NCI-H2107 treated with DMSO at 0.1 percent for 48 hours (cell line): Measurements from ENCODE around the gene PCK1.

ENCODE experiments used
- DNase-seq: peaks from one replicate; lab custom pipeline; 2025; ENCODE audit not compliant: unreplicated experiment; lab: John Stamatoyannopoulos, UW

PCK1 gene

DNA sequence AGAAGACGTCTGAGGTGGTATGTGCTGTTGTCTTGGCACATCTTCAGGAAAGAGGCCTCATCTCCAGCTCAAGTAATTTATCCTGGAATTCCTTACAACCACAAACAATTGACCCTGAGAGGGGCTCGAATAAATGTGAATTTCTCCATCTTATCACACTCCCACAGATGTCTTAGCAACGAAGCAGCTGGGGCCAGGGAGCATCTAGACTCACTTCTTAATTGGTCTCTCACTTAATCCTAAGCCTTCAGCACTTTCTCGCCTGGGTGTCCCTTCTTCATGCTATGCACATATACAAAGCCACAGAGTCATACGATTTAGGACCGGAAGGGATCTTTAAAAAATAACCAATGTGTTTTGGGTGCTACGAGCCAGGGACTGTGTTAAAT lies 27.1 kb downstream of the PCK1 start:
- no peak for DNase-seq

DNA sequence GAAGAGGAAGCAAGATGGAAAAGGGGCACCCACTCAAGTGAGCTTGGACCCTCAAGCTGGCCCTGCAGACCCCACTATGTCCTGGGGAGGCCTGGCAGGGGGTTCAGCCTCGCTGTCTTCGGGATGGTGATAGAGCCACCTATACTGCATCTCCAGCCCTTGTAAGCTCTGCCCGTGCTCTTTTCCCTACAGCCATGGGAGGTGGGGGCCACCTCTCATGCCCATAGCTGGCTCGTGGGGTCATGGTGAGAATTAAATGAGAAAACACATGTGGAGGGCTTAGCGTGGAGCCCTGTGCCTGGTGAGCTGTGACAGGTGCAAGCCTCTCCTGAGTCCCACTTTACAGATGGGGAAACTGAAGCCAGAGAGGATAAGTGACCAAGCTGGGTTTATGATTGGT lies 27.7 kb downstream of the PCK1 start:
- no peak for DNase-seq

DNA sequence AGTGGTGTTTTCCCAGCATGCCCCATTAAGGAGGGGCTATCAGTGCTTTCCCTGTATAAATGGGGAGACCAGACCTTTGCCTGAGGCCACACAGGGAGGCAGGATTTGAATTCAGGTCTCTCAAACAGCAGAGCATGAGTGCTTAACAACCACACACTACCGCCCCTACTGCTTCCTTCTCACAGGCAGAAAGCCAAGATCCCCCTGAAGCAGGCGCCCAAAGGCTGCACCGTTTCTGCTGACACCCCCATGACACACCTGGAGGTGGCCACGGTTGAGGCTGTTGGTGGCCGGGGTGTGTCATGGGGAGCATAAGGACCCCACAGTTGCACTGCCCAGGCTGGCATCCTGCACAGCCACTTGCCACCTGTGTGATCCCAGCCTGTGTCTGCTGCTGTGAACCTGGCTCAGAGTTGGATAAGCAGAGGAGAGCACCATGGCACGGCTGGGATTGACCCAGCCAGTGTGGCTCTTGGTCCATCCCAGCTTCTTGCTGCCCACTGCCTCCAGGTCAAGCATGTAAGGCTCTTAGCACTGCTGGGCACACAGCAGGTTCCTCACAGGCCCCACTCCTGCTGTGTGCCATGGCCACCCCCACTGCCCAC lies 28.3 kb downstream of the PCK1 start:
- no peak for DNase-seq

DNA sequence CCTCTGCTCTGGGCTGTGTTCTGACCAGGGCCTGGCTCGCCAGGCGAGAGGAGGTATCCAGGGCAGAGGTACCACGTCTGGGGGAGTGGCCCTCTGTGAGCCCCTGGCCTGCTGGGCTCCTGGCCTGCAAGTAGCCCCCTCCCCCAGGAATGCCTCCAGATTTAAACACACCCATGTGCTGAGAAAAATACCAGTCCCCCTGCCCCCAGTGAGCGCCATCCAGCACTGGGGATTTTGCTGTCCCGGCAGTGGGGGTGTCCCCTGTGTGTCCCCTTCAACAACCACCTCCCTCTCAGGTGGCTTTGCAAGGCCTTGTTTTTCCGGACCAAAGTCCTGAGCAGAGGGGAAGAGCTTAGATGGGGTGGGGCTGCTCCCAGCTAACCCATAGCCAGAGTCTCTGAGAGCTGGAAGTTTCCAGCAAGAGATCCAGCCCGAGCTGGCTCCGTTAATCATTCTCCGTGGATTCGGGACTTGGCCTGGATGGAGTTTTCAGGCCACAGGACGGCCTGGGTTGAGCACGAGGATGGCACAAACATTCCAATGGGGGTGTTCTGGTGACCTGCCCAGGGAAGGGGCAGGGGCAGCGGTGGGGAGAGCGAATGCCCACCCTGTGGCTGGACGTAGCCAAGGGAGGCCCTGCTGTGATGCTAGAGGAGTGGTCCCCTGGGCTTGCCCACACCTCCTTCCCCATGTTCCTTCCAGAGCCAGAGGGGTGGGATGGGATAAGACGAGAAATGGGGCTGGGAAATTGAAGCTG lies 29.0 kb downstream of the PCK1 start:
- DNase-seq: no peak

DNA sequence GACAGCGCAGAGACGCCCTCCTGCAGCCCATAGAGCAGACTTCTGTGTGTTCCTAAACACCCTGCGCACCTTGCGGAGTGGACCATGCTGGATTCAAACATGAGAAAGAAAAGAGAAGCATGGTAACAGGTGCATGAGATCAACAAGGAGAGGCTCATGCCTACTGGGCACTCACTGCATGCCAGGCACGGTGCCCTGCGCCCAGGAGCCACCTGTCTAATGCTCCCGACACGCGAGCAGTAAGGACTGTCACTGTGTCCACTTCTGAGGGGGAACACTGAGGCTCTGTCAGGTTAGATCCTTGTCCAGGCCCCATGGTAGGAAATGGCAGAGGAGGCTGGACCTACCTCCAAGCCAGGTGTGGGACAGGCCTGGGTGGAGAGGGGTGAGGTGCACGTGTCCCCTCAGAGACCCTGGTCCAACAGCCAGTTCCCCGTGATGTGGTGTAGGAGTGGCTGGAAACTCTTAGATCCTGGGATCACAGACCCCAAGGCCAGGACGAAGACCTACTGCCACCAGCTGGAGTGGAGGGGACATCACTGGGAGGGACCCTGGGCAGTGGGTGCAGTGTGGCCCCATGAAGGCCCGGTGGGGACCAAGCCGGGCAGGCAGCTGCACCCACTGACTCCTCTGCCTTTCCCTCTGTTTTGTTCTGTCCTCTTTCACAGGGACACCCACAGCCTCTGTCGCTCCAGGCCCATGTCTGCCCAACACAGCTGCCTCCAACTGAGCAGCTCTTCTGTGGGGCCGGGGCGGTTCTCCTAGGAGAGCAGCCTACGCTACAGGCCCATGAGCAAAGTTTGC lies 29.8 kb downstream of the PCK1 start:
- DNase-seq: no peak

DNA sequence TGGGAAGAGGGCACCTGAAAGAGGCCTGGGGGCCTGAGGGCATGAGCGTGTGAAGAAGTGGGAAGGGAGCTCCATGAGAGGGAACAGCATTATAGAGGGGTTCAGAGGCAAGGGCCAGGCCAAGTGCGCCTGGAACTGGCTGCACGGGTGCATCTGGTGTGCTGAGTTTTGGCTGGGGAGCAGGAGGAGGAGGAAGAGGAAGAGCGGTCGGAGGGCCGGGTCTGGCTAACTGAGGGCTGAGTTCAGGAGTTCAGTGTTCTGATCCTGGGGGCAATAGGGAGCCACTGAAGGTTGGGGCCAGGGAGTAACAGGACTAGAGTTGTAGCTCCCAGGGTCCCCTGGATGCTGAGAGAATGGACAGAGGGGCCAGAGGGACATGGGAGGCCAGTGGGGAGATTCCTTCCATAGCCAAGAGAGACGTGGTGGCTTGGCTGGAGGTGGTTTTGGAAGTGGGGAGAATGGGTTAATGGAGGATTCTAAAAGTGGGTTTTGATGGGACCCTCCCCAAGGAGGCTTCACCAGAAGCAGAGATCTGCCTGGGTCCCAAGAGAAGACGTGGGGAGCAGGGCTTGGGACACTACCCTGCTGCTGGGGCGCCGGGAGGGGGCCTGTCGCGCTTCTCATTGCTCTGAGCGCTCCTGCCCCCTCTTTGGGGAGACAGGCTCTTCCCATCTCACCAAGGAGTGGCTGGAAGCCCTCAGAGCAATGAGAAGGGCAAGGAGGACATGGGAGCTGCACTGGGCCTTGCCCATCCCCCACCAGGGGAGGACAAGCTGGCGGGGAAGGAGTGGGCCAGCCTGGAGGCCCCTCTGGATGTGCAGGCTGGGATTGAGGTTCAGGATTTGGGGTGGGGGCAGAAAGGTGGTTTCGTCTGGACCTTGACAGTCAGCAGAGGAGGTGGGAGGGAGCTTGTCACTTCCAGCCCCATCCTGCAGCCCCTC lies 30.6 kb downstream of the PCK1 start:
- DNase-seq: no peak

DNA sequence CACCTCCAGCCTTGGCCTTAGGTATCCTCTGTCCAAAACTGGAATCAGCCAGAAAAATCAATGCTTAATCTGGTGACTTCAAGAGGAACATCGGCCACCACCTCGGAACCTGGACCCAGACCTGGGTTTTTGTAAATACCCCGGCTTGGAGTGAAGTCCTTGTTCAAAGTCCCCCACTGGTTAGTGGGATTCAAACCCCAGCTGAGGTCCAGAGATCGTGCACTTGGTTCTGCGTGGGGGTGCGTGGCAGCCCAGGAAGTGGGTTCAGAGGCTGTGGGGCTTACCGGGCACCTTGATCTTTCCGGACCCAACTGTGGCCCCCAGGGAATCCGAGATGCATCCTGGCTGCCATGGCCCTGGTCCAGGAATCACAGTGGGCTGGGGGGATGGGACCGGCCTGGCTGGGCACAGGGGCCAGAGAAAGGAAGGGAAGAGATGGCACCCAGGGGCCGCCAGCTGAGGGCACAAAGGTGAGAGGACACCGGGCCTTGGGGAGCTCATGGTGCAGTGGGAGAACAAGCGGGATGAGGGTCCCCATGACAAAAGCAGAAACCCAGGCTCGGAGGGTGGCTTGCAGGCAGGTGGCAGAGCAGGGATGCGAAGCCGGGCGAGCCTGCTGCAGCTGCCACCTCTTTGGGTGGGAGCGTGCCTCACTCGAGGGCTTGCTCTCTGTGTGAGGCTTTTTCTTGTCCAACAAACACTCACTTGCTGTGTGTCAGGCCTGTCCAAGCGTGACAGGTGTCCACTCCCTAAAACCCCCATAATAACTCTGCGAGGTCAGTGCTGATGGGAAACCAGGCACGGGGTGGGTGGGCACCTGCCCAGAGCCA lies 31.6 kb downstream of the PCK1 start:
- peak; percentile 14 for DNase-seq

DNA sequence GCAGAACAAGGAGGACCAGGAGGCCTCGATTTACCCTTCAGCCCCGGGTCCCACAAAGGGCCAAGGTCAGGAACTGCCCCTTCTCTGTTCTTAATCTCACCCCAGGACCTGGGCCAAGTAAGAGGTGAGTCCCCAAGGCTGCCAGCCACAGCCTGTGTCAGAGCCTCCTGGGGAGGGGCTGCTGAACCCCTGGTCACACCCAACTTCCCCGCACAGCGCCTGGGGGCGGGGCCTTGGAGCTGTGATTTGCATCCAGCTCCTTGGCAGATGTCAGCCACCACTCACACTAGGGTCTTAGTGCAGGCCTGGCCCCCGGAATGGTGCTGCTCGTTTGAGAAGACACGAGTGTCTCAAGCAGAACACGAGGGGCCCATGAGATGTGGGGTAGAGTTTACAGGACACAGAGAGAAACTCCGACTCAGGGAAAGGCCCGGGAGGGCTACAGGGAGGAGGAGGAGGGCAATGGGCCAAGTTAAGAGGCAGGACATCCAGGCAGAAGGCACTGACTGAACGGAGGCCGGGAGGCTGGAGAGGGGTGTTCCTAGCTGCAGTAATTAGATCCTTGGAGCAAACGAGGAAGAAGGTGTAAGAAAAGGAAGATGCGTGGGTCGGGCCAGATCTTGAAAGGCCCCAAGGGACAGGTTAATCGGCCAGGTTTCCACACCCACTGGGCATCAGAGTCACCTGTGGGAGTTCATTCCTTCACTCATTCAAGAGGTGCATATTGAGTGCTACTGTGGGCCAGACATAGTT lies 32.4 kb downstream of the PCK1 start:
- DNase-seq: no peak

DNA sequence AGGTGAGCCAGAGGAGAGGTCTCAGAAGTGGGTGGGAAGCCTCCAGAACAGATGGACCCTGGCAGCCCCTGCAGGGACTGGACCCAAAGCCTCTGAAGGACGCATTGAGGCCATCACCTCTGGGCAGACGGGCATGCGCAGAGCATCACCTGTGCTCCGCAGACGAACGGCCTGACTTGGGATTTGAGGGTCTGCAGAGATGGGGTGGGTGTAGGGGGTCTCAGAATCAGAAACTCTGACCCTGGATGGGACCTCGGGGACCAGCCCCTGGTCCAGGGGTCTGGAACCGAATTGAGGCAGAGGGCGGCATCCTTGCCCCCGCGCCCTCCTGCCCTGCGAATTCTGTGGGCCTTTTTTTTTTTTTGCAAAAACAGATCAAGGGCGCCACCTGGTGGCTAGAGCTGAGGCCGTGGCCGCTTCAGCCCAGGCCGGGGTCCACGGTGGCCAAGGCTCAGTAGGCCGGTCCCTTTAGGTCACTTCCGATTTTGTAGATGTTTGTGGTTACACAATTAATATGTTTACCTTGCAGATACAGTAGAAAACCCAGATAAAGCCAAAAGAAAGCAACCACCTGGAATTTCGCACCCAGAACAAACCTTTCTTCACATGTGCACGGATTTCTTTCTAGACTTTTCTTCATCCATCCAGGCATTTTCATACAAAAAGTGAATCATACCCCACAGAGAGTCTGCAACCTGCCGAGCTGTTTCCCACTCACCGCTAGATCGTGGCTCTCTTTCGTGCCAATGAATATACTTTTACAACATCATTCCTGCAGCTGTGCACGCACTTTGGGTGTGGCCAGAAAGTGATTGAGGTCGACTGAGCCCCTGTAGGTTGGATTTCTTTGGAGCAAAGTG lies 33.4 kb downstream of the PCK1 start:
- no peak for DNase-seq

DNA sequence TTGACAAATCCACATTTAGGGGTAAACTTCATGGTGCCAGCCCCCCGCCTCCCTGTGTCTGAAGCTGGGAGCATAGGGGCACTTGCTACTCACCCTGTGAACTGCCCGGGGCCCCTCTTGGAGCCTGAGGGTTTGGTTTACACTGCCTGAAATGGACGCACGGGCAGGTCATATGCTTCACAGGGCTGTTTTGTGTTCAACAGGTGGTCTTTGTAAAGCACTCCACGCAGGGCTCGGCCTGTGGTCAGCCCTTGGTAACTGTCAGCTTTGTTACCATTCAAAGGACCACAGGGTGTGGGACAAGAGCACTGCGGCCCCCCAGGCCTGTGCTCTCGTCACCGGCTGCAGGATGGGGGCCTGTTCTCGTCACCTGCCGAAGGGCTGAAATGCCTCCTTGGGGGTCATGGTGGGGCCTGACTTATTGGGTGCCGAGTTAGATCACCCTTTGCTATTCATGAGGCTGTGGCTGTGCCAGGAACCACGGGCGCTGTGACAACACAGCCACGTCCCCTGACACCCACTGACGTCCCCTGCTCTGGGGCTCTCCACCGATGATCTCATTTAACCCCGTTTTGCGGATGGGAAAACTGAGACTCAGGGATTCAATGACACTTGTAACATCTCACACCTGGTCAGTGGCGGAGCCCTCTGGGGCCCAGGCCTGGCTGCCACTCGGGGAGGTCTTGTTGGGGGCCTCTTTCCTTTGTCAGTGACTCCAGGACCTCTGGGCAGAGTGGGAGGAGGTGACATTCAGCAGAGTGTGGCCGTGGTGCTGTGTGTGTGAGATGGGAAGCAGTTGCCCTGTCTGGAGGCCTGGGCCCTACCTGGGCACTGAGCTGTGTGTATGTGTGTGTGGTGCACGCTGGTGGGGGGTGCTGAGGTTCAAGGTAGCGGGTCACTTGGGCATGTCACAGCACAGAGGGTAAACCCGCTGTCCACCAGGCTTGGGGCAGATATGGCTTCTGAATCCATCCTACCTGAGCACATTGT lies 34.4 kb downstream of the PCK1 start:
- no peak for DNase-seq

DNA sequence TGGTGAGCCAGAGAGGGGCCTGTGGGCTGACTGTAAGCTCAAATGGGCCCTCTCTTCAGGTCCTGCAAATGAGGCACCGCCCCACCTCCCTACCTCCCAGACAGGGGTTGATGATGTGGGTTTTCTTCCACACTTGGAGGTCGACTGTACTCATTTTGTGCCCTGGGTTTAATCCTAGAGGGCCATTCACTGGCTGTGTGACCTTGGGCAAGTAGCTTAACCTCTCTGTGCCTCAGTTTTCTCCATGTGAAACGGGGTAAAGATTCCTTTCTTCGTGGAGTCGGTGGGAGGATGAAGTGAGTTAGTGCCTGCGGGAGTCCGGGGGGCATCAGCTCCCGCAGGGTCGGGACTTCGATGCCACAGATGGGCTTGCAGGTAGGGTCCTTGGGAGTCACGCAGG lies 35.4 kb downstream of the PCK1 start:
- no peak for DNase-seq

DNA sequence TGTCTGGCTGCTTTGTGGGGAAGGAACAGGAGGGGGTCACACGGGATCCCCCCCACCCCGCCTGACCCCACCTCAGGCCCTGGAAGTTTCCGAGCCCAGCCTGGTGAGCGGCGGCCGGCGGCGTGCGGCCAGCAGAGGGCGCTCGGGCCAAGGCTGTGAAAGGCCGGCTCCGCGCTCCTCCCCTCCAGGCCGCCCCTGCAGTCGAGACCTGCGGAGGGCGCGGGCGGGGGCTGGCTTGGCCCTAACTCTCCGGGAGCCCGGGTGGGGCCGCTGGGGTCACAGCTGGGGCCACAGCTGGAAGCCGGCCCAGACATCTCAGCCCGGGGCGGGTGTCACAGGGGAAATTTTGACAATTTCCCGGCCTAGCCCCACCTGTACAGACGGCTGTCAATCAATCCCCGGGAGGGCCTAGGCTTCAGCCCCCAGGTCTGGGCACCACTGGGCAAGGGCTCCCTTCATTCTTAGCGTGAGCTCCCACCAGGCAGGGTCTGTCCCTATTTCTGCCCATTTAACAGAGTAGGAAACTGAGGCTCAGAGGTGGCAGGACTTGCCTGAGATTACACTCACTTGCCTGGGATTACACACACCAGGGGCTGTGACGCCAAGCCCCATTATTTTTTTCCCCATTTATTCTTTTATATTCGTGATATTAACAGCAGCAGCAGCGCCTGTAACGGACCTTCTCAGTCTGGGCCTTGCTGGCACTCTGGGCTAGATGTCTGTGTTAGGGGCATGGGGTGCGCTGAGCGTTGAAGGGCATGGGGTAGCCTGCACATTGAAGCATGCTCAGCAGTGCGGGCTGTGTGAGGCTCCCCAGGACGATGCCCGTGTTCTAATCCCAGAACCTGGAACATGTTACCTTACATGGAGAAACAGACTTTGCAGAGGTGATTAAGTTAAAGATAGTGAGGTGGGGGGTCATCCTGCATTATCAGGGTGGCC lies 36.4 kb downstream of the PCK1 start:
- no peak for DNase-seq

DNA sequence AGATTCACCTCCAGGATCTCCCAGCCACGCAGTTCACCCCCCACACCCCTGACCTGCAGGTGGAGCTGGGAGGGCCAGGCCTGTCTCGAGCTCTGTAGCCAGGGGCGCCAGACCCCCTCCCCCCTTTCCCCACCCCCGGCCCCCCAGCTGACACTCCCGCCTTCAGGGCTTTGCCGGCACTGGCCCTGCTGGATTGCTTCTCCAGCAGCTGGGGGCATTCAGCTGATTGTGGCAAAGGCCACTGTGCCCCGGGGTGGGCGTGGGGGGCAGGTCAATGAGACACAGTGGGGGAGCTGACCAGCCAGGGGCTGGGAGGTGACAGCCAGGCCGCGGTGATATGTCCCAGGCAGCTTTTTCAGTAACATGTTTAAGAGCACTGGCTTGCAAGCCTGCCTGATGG lies 37.1 kb downstream of the PCK1 start:
- DNase-seq: no peak

DNA sequence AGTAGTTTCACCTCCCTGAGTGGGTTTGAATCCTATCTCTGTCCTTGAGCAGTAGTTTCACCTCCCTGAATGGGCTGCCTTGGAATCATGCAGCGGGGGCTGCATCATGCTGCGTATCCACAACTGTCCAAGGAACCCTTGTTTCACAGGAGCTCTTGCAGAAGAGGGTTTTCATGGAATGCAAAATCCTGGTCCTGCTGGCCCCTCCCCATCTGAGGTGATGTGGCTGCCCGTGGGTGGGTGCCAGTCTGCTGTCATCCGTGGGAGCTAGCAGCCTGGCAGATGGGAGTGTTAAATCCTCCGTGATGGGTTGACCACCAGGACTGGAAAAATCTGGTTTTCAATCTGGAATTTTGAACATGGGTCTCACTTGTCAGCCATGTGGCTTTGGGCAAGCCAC lies 37.6 kb downstream of the PCK1 start:
- no peak for DNase-seq

DNA sequence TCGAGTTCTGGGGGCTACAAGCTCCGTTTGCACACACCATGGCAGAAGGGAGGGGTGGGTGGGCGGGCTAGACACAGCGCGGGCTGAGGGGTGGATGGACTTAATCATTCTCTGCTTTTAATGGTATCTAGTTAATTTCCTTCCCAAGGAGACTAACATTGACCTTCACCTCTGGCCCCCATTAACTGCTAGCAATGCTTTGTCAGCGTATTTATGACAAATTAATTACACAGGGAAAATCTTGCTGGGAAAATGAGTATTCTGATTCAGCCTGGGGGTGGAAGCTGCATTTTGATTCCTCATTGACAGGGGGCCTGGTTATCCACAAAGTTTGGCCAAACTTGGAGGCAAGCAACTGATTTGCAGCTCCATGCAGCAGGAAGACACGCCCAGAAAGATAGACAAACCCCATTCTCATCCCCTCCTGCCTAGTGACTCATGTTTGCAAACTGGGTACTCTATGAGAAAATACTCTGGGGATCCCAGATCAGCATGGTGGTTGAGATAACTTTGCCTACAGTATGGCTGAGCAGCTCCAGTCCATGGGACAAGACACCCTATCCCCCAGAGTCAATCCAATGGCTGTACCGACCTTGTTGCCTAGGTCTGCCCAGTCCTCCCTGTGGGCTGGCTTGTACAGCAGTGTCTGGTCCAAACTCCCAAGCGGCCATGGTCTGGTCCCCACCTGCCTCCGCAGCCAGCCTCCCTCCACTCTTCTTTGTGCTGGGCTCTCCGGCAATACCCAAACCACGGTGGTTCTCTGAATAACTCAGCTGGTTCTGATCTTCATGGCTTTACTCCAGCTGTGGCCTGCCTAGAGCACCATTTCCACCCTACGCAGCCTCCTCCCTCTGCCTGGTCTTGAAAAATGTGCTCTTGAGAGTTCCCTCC lies 39.7 kb downstream of the PCK1 start:
- no peak for DNase-seq
